HepG2 (cell line): ENCODE measurements around the gene DDAH2. TPM values are rescaled to one million over a fixed set of nuclear protein-coding genes. Genes with fewer than 3 reads are reported as not detected.

Source experiments
- CBX5 ChIP-seq: sonication (generic); formaldehyde crosslinking; IDR thresholded peaks from 2 replicates; pipeline ENCODE4 v1.4.0; 2020; ENCODE audit warnings: missing genetic modification reagents, borderline replicate concordance
- FUBP1 ChIP-seq: sonication (generic); formaldehyde crosslinking; IDR thresholded peaks from 2 replicates; pipeline ENCODE4 v1.5.1; 2020; ENCODE audit warnings: missing genetic modification reagents, mild to moderate bottlenecking, borderline replicate concordance
- HNRNPH1 ChIP-seq: fragments of 200-400 bp; formaldehyde crosslinking; optimal IDR thresholded peaks from 2 replicates; pipeline ENCODE3; 2017; ENCODE audit warnings: mild to moderate bottlenecking, low read depth, low read length
- KLF11 ChIP-seq: IDR thresholded peaks from 2 replicates; pipeline ENCODE4 v1.6.1; 2016; ENCODE audit warnings: missing compliant biosample characterization
- MYNN ChIP-seq: sonication (generic); formaldehyde crosslinking; IDR thresholded peaks from 2 replicates; pipeline ENCODE4 v1.4.0; 2020; ENCODE audit warnings: mild to moderate bottlenecking, low read depth, missing genetic modification reagents
- NCOR1 ChIP-seq: fragments of 200-600 bp; sonication (generic); IDR thresholded peaks from 2 replicates; pipeline ENCODE4 v1.7.0; 2017; ENCODE audit warnings: antibody characterized with exemption, low read length, borderline replicate concordance
- PAWR ChIP-seq: sonication (generic); formaldehyde crosslinking; IDR thresholded peaks from 2 replicates; pipeline ENCODE4 v1.4.0; 2020; ENCODE audit warnings: missing genetic modification reagents, mild to moderate bottlenecking, borderline replicate concordance
- PCBP1 ChIP-seq: fragments of 200-400 bp; formaldehyde crosslinking; IDR thresholded peaks from 2 replicates; pipeline ENCODE4 v1.6.1; 2017; ENCODE audit warnings: mild to moderate bottlenecking, low read depth, low read length, borderline replicate concordance
- RORA ChIP-seq: sonication (generic); formaldehyde crosslinking; IDR thresholded peaks from 2 replicates; pipeline ENCODE4 v1.5.0; 2020; ENCODE audit warnings: mild to moderate bottlenecking, missing genetic modification reagents, moderate library complexity
- ZKSCAN8 ChIP-seq: IDR thresholded peaks from 2 replicates; pipeline ENCODE4 v1.6.1; 2016; ENCODE audit warnings: borderline replicate concordance, missing genetic modification reagents, missing compliant biosample characterization
- ZNF205 ChIP-seq: IDR thresholded peaks from 2 replicates; pipeline ENCODE4 v1.6.1; 2018; ENCODE audit warnings: missing biosample characterization, missing genetic modification reagents
- ZNF329 ChIP-seq: sonication (generic); formaldehyde crosslinking; IDR thresholded peaks from 2 replicates; pipeline ENCODE4 v1.9.0; 2021; ENCODE audit warnings: low read depth, mild to moderate bottlenecking, missing genetic modification reagents
- ZNF619 ChIP-seq: sonication (generic); formaldehyde crosslinking; IDR thresholded peaks from 2 replicates; pipeline ENCODE4 v1.4.0; 2020; ENCODE audit warnings: mild to moderate bottlenecking, missing genetic modification reagents
- ZNF780A ChIP-seq: sonication (generic); formaldehyde crosslinking; IDR thresholded peaks from 2 replicates; pipeline ENCODE4 v1.8.0; 2022; ENCODE audit warnings: mild to moderate bottlenecking, missing genetic modification reagents, moderate library complexity
- ZNF781 ChIP-seq: sonication (generic); formaldehyde crosslinking; IDR thresholded peaks from 2 replicates; pipeline ENCODE4 v1.5.1; 2020; ENCODE audit warnings: borderline replicate concordance, mild to moderate bottlenecking, missing genetic modification reagents; ENCODE audit errors: not compliant biosample characterization
- polyA plus RNA-seq, 8 experiments: library from polyadenylated mRNA; depleted of rRNA in 3 of 8; stranded (reverse) in 7 of 8; unstranded in 1 of 8; fragments of >200 nt; fragmentation: Illumina TruSeq in 4 of 8; extraction: Trizol in 4 of 8; gene quantifications; 2 replicates each; pipeline versions ENCODE4 v1.2.1 to v1.2.3, GENCODE V29; 2011 to 2016; ENCODE audit warnings: low read depth in 4 of 8, missing spikeins in 1 of 8, mixed read lengths in 1 of 8; ENCODE audit not compliant: insufficient read depth in 1 of 8
- total RNA-seq, 5 experiments: library from RNA; depleted of rRNA; stranded (reverse); fragments of >200 nt; fragmentation: Illumina TruSeq; extraction: Trizol; gene quantifications; 2 replicates each; pipeline ENCODE4 v1.2.3, GENCODE V29; 2016; ENCODE audit warnings: low read depth in 1 of 5
- TF ChIP-seq, protein P1 (sequence below): sonication (generic); formaldehyde crosslinking; IDR thresholded peaks from 2 replicates; pipeline ENCODE4 v1.5.0; 2020; ENCODE audit warnings: mild to moderate bottlenecking, missing genetic modification reagents, borderline replicate concordance
- TF ChIP-seq, protein P2 (sequence below): sonication (generic); formaldehyde crosslinking; IDR thresholded peaks from 2 replicates; pipeline ENCODE4 v1.8.0; 2022; ENCODE audit warnings: missing genetic modification reagents, low read depth, mild to moderate bottlenecking, borderline replicate concordance
- TF ChIP-seq, protein P3 (sequence below): sonication (generic); formaldehyde crosslinking; IDR thresholded peaks from 2 replicates; pipeline ENCODE4 v1.4.0; 2020; ENCODE audit warnings: missing genetic modification reagents
- TF ChIP-seq, protein P4 (sequence below): sonication (generic); formaldehyde crosslinking; IDR thresholded peaks from 2 replicates; pipeline ENCODE4 v1.4.0; 2020; ENCODE audit warnings: missing genetic modification reagents

DDAH2 gene
- total and polyA plus RNA-seq, 2 of the 13 experiments (the other 11 are each of a cell fraction or from before 2014, with no cell fraction given), result 16.4 to 21.1 TPM

DNA sequence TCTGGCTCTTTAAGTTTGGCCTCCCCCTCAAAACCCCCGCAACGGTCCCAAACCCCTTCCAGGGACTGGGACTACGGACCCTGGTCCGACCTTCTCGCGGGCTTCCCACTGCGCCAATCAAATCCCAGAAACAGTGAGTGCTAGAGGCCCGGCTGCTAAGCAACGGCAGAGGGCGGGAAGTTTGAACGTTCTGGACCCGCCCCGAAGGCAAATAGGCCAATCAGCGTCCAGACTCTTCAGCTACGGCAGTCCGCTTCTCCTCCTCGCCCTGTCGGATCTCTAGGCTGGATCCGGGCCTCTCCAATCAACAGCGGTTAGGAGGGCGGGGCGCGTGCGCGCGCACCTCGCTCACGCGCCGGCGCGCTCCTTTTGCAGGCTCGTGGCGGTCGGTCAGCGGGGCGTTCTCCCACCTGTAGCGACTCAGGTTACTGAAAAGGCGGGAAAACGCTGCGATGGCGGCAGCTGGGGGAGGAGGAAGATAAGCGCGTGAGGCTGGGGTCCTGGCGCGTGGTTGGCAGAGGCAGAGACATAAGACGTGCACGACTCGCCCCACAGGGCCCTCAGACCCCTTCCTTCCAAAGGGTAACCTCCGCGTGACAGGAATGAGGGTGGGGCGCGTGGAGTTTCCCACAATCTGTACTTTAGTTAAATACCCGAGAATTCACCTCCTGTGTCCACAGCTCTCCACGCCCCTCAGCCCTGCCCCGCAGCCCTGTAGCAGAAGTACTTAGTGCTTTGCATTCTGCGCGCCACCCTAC lies 10.7 kb upstream of the DDAH2 start, which contains the start of gene MSH5 (continued):
- TF ChIP-seq FUBP1 (CRISPR knock-in tag) (no peak), RORA (CRISPR knock-in tag) (no peak), PAWR (CRISPR knock-in tag) (0 out of 2 replicates have a peak, but pooled peaks have one; percentile 79), PCBP1 (0 out of 2 replicates have a peak, but pooled peaks have one; percentile 79), NCOR1 (peak; percentile 98), KLF11 (CRISPR knock-in tag) (peak; percentile 70; the same call in 1 of the 2 replicates), HNRNPH1 (no peak), ZNF205 (peak; percentile 79), ZNF619 (CRISPR knock-in tag) (peak; percentile 60), ZNF329 (CRISPR knock-in tag) (no peak), CBX5 (CRISPR knock-in tag) (no peak; the same call in 1 of the 2 replicates), ZKSCAN8 (CRISPR knock-in tag) (no peak), ZNF781 (CRISPR knock-in tag) (peak; percentile 97), MYNN (peak; percentile 86; the same call in 1 of the 2 replicates), ZNF780A (CRISPR knock-in tag) (no peak; the same call in 1 of the 2 replicates)
- TF ChIP-seq, protein P1, sequence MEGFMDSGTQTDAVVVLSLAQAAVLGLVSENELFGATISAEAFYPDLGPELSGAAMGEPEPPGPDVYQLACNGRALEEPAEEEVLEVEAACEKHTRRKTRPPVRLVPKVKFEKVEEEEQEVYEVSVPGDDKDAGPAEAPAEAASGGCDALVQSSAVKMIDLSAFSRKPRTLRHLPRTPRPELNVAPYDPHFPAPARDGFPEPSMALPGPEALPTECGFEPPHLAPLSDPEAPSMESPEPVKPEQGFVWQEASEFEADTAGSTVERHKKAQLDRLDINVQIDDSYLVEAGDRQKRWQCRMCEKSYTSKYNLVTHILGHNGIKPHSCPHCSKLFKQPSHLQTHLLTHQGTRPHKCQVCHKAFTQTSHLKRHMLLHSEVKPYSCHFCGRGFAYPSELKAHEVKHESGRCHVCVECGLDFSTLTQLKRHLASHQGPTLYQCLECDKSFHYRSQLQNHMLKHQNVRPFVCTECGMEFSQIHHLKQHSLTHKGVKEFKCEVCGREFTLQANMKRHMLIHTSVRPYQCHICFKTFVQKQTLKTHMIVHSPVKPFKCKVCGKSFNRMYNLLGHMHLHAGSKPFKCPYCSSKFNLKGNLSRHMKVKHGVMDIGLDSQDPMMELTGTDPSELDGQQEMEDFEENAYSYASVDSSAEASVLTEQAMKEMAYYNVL (CRISPR knock-in tag), result peak; percentile 82
- TF ChIP-seq, protein P2, sequence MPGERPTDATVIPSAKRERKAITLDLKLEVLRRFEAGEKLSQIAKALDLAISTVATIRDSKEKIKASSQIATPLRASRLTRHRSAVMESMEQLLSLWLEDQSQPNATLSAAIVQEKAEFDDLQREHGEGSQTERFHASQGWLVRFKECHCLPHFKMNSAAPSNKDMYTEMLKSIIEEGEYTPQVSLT, result peak; percentile 96
- TF ChIP-seq, protein P3, sequence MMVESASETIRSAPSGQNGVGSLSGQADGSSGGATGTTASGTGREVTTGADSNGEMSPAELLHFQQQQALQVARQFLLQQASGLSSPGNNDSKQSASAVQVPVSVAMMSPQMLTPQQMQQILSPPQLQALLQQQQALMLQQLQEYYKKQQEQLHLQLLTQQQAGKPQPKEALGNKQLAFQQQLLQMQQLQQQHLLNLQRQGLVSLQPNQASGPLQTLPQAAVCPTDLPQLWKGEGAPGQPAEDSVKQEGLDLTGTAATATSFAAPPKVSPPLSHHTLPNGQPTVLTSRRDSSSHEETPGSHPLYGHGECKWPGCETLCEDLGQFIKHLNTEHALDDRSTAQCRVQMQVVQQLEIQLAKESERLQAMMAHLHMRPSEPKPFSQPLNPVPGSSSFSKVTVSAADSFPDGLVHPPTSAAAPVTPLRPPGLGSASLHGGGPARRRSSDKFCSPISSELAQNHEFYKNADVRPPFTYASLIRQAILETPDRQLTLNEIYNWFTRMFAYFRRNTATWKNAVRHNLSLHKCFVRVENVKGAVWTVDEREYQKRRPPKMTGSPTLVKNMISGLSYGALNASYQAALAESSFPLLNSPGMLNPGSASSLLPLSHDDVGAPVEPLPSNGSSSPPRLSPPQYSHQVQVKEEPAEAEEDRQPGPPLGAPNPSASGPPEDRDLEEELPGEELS, result peak; percentile 82
- TF ChIP-seq, protein P4, sequence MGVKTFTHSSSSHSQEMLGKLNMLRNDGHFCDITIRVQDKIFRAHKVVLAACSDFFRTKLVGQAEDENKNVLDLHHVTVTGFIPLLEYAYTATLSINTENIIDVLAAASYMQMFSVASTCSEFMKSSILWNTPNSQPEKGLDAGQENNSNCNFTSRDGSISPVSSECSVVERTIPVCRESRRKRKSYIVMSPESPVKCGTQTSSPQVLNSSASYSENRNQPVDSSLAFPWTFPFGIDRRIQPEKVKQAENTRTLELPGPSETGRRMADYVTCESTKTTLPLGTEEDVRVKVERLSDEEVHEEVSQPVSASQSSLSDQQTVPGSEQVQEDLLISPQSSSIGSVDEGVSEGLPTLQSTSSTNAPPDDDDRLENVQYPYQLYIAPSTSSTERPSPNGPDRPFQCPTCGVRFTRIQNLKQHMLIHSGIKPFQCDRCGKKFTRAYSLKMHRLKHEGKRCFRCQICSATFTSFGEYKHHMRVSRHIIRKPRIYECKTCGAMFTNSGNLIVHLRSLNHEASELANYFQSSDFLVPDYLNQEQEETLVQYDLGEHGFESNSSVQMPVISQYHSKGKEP, result no peak
